RWPE2 (cell line): ENCODE measurements around the gene MYO1A.

Experiments used
- ATAC-seq: fragments of 200-7000 bp; cut with Tn5 transposase; 3 replicates; pipeline ENCODE4 v1.9.1; 2021; ENCODE audit warnings: low read depth
- DNase-seq: peaks from one replicate; pipeline ENCODE4 v3.0.0-alpha.2; 2020; ENCODE audit warnings: low spot score
- H3K27ac ChIP-seq: fragments of 450-650 bp; 2 replicates; pipeline ENCODE4 v1.5.1; 2017; ENCODE audit warnings: mild to moderate bottlenecking; ENCODE audit not compliant: poor library complexity, severe bottlenecking
- H3K27me3 ChIP-seq: fragments of 250-450 bp; sonication (Bioruptor Pico); 2 replicates; pipeline ENCODE4 v1.5.1; 2021; ENCODE audit warnings: mild to moderate bottlenecking, moderate library complexity; ENCODE audit not compliant: insufficient read depth, poor library complexity, severe bottlenecking
- H3K36me3 ChIP-seq: fragments of 250-450 bp; sonication (Bioruptor Pico); 2 replicates; pipeline ENCODE4 v1.5.1; 2020; ENCODE audit warnings: low read depth, mild to moderate bottlenecking, moderate library complexity
- H3K4me1 ChIP-seq: fragments of 250-450 bp; sonication (Bioruptor Pico); 2 replicates; pipeline ENCODE4 v1.5.1; 2021; ENCODE audit warnings: mild to moderate bottlenecking, moderate library complexity; ENCODE audit not compliant: insufficient read depth, poor library complexity, severe bottlenecking
- H3K4me3 ChIP-seq: fragments of 250-450 bp; sonication (Bioruptor Pico); 2 replicates; pipeline ENCODE4 v1.5.1; 2021; ENCODE audit warnings: mild to moderate bottlenecking, moderate library complexity; ENCODE audit not compliant: severe bottlenecking
- H3K9me3 ChIP-seq: fragments of 250-450 bp; sonication (Bioruptor Pico); 2 replicates; pipeline ENCODE4 v1.5.1; 2021; ENCODE audit warnings: mild to moderate bottlenecking, moderate library complexity; ENCODE audit not compliant: severe bottlenecking
- CTCF ChIP-seq: fragments of 450-650 bp; IDR thresholded peaks from one replicate; pipeline ENCODE4 v1.5.1; 2017; ENCODE audit warnings: mild to moderate bottlenecking, moderate library complexity; ENCODE audit not compliant: poor library complexity, severe bottlenecking

MYO1A gene

GRCh38 chr12:56996793-56997545, 53.0 kb downstream of the MYO1A start:
- peaks cover 13% of the 10 kb centered on the region for H3K36me3 ChIP-seq
- no peak overlapping the region for H3K4me3 ChIP-seq
- no peaks in the 10 kb centered on the region for H3K9me3 ChIP-seq
- H3K27ac ChIP-seq = no peak overlapping the region
- DNase-seq = no peak
- no peak for TF ChIP-seq CTCF
- ATAC-seq = no peak
- H3K27me3 ChIP-seq = no peaks in the 10 kb centered on the region
- no peaks in the 10 kb centered on the region for H3K4me1 ChIP-seq

- no peak for TF ChIP-seq CTCF
- DNase-seq = no peak
- Histone ChIP-seq H3K36me3 (peaks cover 7% of the 10 kb centered on the region), H3K27me3 (no peaks in the 10 kb centered on the region), H3K9me3 (no peaks in the 10 kb centered on the region), H3K4me3 (no peak overlapping the region), H3K4me1 (no peaks in the 10 kb centered on the region), H3K27ac (no peak overlapping the region)
- no peak for ATAC-seq
Measured at GRCh38 chr12:56995930-56996496, 53.9 kb downstream of the MYO1A start.

- H3K27me3 ChIP-seq = no peaks in the 10 kb centered on the region
- H3K9me3 ChIP-seq = no peaks in the 10 kb centered on the region
- H3K27ac ChIP-seq = no peak overlapping the region
- no peak for TF ChIP-seq CTCF
- no peak overlapping the region for H3K4me3 ChIP-seq
- DNase-seq = no peak
- no peaks in the 10 kb centered on the region for H3K4me1 ChIP-seq
- peaks cover under 1% of the 10 kb centered on the region for H3K36me3 ChIP-seq
- no peak for ATAC-seq
Measured at GRCh38 chr12:56995201-56995929, 54.6 kb downstream of the MYO1A start.

- Histone ChIP-seq H3K9me3 (no peaks in the 10 kb centered on the region), H3K4me1 (no peaks in the 10 kb centered on the region), H3K27me3 (no peaks in the 10 kb centered on the region), H3K27ac (no peak overlapping the region), H3K4me3 (no peak overlapping the region), H3K36me3 (no peaks in the 10 kb centered on the region; the same call in 1 of the 2 replicates)
- no peak for TF ChIP-seq CTCF
- no peak for ATAC-seq
- no peak for DNase-seq
Measured at GRCh38 chr12:56994231-56994746, 55.6 kb downstream of the MYO1A start.
